ENCODE data around the gene DUSP6.
A peak's percentile ranks its signal among the peaks of the same experiment; 100 is the strongest.

DUSP6 gene

GRCh38 chr12:89352492-89353187 lies at the start of gene DUSP6:
Gene DUSP6 (minus strand): TSS chr12:89352501. CDS start chr12:89352039, 462 bp downstream.
- Histone ChIP-seq H3K4me2 (peak within 1 kb of the TSS; percentile 87 to 97 (median 93)), H4K20me1 (peaks cover 27 to 48% (median 40%) of the 10 kb centered on the region in 11 experiments; a peak in 21 of 22 replicates), H3K4me1 (peaks cover 18 to 63% (median 32%) of the 10 kb centered on the region in 10 experiments), H3K27ac (peak within 1 kb of the TSS; percentile 97 to 99 (median 98)), H3K4me3 (peak within 1 kb of the TSS; percentile 80 to 99 (median 96)), H3K36me3 (peaks cover 31 to 43% (median 37%) of the 10 kb centered on the region in 11 experiments), H3K9me3 (replicated peaks in 1 of 11) (peaks cover 0 to 18% (median 5%) of the 10 kb centered on the region in 11 experiments; a peak in 6 of 22 replicates), H3K27me3 (no peaks in the 10 kb centered on the region), H3K9ac (peak within 1 kb of the TSS; percentile 92 to 100 (median 99))
- peak in 6 of 11 experiments; percentile 14 to 92 (median 60); a peak in 7 of 22 replicates for TF ChIP-seq Cebpa-rat (IDR thresholded peaks at IDR 0.05)

GRCh38 chr12:89401433-89402058 lies 49.2 kb upstream of the DUSP6 start:
- H3K27me3 ChIP-seq, result no peaks in the 10 kb centered on the region
- no peak overlapping the region for H3K4me2 ChIP-seq
- peaks cover 0 to 11% (median 0%) of the 10 kb centered on the region in 10 experiments; a peak in 4 of 20 replicates for H3K4me1 ChIP-seq
- H3K9me3 ChIP-seq (replicated peaks in 1 of 11), result 0 out of 22 replicates have a peak, but pooled peaks cover 0 to 9% (median 0%) of the 10 kb centered on the region in 11 experiments
- H3K27ac ChIP-seq, result no peak overlapping the region
- H3K4me3 ChIP-seq, result no peak overlapping the region
- peaks cover 0 to 5% (median 0%) of the 10 kb centered on the region in 11 experiments; a peak in 1 of 22 replicates for H3K36me3 ChIP-seq
- H3K9ac ChIP-seq, result no peak overlapping the region
- TF ChIP-seq Cebpa-rat (IDR thresholded peaks at IDR 0.05), result no peak
- H4K20me1 ChIP-seq, result no peaks in the 10 kb centered on the region

- no peaks in the 10 kb centered on the region for H3K27me3 ChIP-seq
Observed at GRCh38 chr12:89400415-89400814, 48.1 kb upstream of the DUSP6 start.

GRCh38 chr12:89395712-89396111 lies 43.4 kb upstream of the DUSP6 start:
- Histone ChIP-seq H3K4me3 (no peak overlapping the region), H3K27ac (no peak overlapping the region), H4K20me1 (no peaks in the 10 kb centered on the region)

More at GRCh38 chr12:89400415-89400814, 48.1 kb upstream of the DUSP6 start:
- no peaks in the 10 kb centered on the region for H3K4me1 ChIP-seq
- 0 out of 22 replicates have a peak, but pooled peaks cover 0 to 9% (median 0%) of the 10 kb centered on the region in 11 experiments for H3K9me3 ChIP-seq (replicated peaks in 1 of 11)
- H4K20me1 ChIP-seq, result no peaks in the 10 kb centered on the region
- TF ChIP-seq Cebpa-rat (IDR thresholded peaks at IDR 0.05), result no peak
- H3K36me3 ChIP-seq, result peaks cover 0 to 5% (median 0%) of the 10 kb centered on the region in 11 experiments; a peak in 1 of 22 replicates
- no peak overlapping the region for H3K4me2 ChIP-seq
- H3K9ac ChIP-seq, result no peak overlapping the region
- H3K4me3 ChIP-seq, result no peak overlapping the region
- H3K27ac ChIP-seq, result no peak overlapping the region

GRCh38 chr12:89393551-89394121 lies 41.3 kb upstream of the DUSP6 start:
- peak overlapping the region in 1 of 11 experiments; percentile 19; a peak in 1 of 22 replicates for H3K27ac ChIP-seq
- H3K4me3 ChIP-seq, result no peak overlapping the region
- H3K27me3 ChIP-seq, result no peaks in the 10 kb centered on the region
- TF ChIP-seq Cebpa-rat (IDR thresholded peaks at IDR 0.05), result no peak
- no peaks in the 10 kb centered on the region for H3K9me3 ChIP-seq (replicated peaks in 1 of 11)
- no peaks in the 10 kb centered on the region for H3K36me3 ChIP-seq
- H3K4me2 ChIP-seq, result peak overlapping the region in 5 of 11 experiments; percentile 26 to 55 (median 39); a peak in 8 of 22 replicates
- H3K9ac ChIP-seq, result no peak overlapping the region
- H4K20me1 ChIP-seq, result no peaks in the 10 kb centered on the region
- peaks cover 7 to 53% (median 25%) of the 10 kb centered on the region in 10 experiments for H3K4me1 ChIP-seq

More at GRCh38 chr12:89395712-89396111, 43.4 kb upstream of the DUSP6 start:
- no peak for TF ChIP-seq Cebpa-rat (IDR thresholded peaks at IDR 0.05)
- no peaks in the 10 kb centered on the region for H3K27me3 ChIP-seq
- H3K4me1 ChIP-seq, result peaks cover 0 to 32% (median 10%) of the 10 kb centered on the region in 10 experiments; a peak in 14 of 20 replicates
- peaks cover 0 to 1% (median 0%) of the 10 kb centered on the region in 11 experiments; a peak in 1 of 22 replicates for H3K36me3 ChIP-seq
- no peaks in the 10 kb centered on the region for H3K9me3 ChIP-seq (replicated peaks in 1 of 11)
- H3K9ac ChIP-seq, result no peak overlapping the region
- H3K4me2 ChIP-seq, result no peak overlapping the region

- no peak overlapping the region for H3K9ac ChIP-seq
- no peak overlapping the region for H3K27ac ChIP-seq
- peaks cover 7 to 53% (median 25%) of the 10 kb centered on the region in 10 experiments for H3K4me1 ChIP-seq
- H3K4me3 ChIP-seq, result no peak overlapping the region
- H4K20me1 ChIP-seq, result no peaks in the 10 kb centered on the region
- no peaks in the 10 kb centered on the region for H3K36me3 ChIP-seq
- H3K9me3 ChIP-seq (replicated peaks in 1 of 11), result no peaks in the 10 kb centered on the region
- peak overlapping the region in 2 of 11 experiments; percentile 67 to 69; a peak in 2 of 22 replicates for H3K4me2 ChIP-seq
- H3K27me3 ChIP-seq, result no peaks in the 10 kb centered on the region
- no peak for TF ChIP-seq Cebpa-rat (IDR thresholded peaks at IDR 0.05)
Observed at GRCh38 chr12:89392391-89392790, 40.1 kb upstream of the DUSP6 start.

GRCh38 chr12:89391726-89392336 lies 39.5 kb upstream of the DUSP6 start:
- Histone ChIP-seq H3K4me3 (no peak overlapping the region), H3K27ac (peak overlapping the region in 4 of 11 experiments; percentile 18 to 70 (median 59); a peak in 7 of 22 replicates), H3K36me3 (no peaks in the 10 kb centered on the region), H3K9me3 (replicated peaks in 1 of 11) (no peaks in the 10 kb centered on the region), H3K9ac (no peak overlapping the region), H3K27me3 (no peaks in the 10 kb centered on the region), H4K20me1 (no peaks in the 10 kb centered on the region), H3K4me2 (peak overlapping the region in 4 of 11 experiments; percentile 52 to 69 (median 60); a peak in 8 of 22 replicates), H3K4me1 (peaks cover 7 to 53% (median 25%) of the 10 kb centered on the region in 10 experiments)
- TF ChIP-seq Cebpa-rat (IDR thresholded peaks at IDR 0.05), result no peak

- H3K9me3 ChIP-seq (replicated peaks in 1 of 11), result no peaks in the 10 kb centered on the region
- H3K36me3 ChIP-seq, result no peaks in the 10 kb centered on the region
- H3K4me2 ChIP-seq, result peak overlapping the region in 9 of 11 experiments; percentile 8 to 70 (median 52); a peak in 17 of 22 replicates
- TF ChIP-seq Cebpa-rat (IDR thresholded peaks at IDR 0.05), result no peak
- peaks cover 7 to 53% (median 25%) of the 10 kb centered on the region in 10 experiments for H3K4me1 ChIP-seq
- no peak overlapping the region for H3K4me3 ChIP-seq
- H3K9ac ChIP-seq, result peak overlapping the region in 1 of 11 experiments; percentile 0; a peak in 1 of 22 replicates
- no peaks in the 10 kb centered on the region for H3K27me3 ChIP-seq
- no peaks in the 10 kb centered on the region for H4K20me1 ChIP-seq
- peak overlapping the region in 6 of 11 experiments; percentile 10 to 70 (median 45); a peak in 11 of 22 replicates for H3K27ac ChIP-seq
Observed at GRCh38 chr12:89390802-89391673, 38.7 kb upstream of the DUSP6 start.
